IMR-90 (cell line): ENCODE results near the gene PIWIL4. TPM values are rescaled to one million over a fixed set of nuclear protein-coding genes. Genes with fewer than 3 reads are reported as not detected.

Experiments
- ATAC-seq: fragments of 200-7000 bp; cut with Tn5 transposase; 2 replicates; pipeline ENCODE4 v1.9.1; 2020; ENCODE audit warnings: low read depth, mild to moderate bottlenecking, moderate library complexity
- BruUV-seq: library from RNA; stranded (reverse); fragments of 400-500 nt; replicated peaks from 2 replicates; lab custom pipeline; 2021; lab: Mats Ljungman, UMichigan
- CTCF ChIA-PET: fragments of 300-600 bp; formaldehyde crosslinking; extraction: SDS; loops from one replicate; lab custom pipeline; 2021; ENCODE audit warnings: antibody characterized with exemption; lab: Yijun Ruan, JAX
- POLR2A ChIA-PET: fragments of 300-600 bp; sonication (Branson Sonifier 250); formaldehyde crosslinking; loops from one replicate; lab custom pipeline; 2022; ENCODE audit warnings: antibody characterized with exemption; ENCODE audit not compliant: unreplicated experiment; lab: Charles Lee
- DNase-seq: peaks from one replicate; pipeline ENCODE4 v3.0.0; 2013
- H2AFZ ChIP-seq: replicated peaks from 2 replicates; pipeline ENCODE3; 2013; ENCODE audit warnings: low read length, mild to moderate bottlenecking; ENCODE audit not compliant: poor library complexity
- H2AK5ac ChIP-seq: 2 replicates; pipeline ENCODE4 v1.6.1; 2013; ENCODE audit warnings: low read depth, low read length, inconsistent platforms
- H2AK9ac ChIP-seq: replicated peaks from 2 replicates; pipeline ENCODE3; 2013; ENCODE audit warnings: mild to moderate bottlenecking, low read depth, low read length, moderate library complexity; ENCODE audit not compliant: poor library complexity
- H2BK120ac ChIP-seq: 2 replicates; pipeline ENCODE4 v1.6.1; 2013; ENCODE audit warnings: low read depth, low read length, inconsistent platforms
- H2BK15ac ChIP-seq: 3 replicates; pipeline ENCODE4 v1.6.1; 2013; ENCODE audit warnings: low read depth, low read length, inconsistent platforms
- H2BK20ac ChIP-seq: 2 replicates; pipeline ENCODE4 v1.6.1; 2013; ENCODE audit warnings: low read depth, mild to moderate bottlenecking, inconsistent platforms, low read length, moderate library complexity
- H2BK5ac ChIP-seq: 2 replicates; pipeline ENCODE4 v1.6.1; 2013; ENCODE audit warnings: mild to moderate bottlenecking, low read depth, low read length, inconsistent platforms; ENCODE audit not compliant: poor library complexity, severe bottlenecking
- H3K14ac ChIP-seq: replicated peaks from 2 replicates; pipeline ENCODE4 v1.6.1; 2013; ENCODE audit warnings: low read depth, low read length, inconsistent platforms
- H3K18ac ChIP-seq: 2 replicates; pipeline ENCODE4 v1.6.1; 2013; ENCODE audit warnings: low read depth, low read length, control low read depth
- H3K23ac ChIP-seq: 2 replicates; pipeline ENCODE4 v1.6.1; 2013; ENCODE audit warnings: low read depth, low read length, inconsistent platforms
- H3K27ac ChIP-seq: 2 replicates; pipeline ENCODE4 v1.5.1; 2013; ENCODE audit warnings: mild to moderate bottlenecking, control low read depth, low read length; ENCODE audit not compliant: insufficient read depth
- H3K27me3 ChIP-seq: 2 replicates; pipeline ENCODE4 v1.6.1; 2013; ENCODE audit warnings: low read length; ENCODE audit not compliant: control insufficient read depth, insufficient read depth
- H3K36me3 ChIP-seq: 2 replicates; pipeline ENCODE4 v1.6.1; 2013; ENCODE audit warnings: low read length, mixed read lengths; ENCODE audit not compliant: control insufficient read depth, insufficient read depth
- H3K4ac ChIP-seq: 2 replicates; pipeline ENCODE4 v1.6.1; 2013; ENCODE audit warnings: low read depth, low read length, inconsistent platforms
- H3K4me1 ChIP-seq: 2 replicates; pipeline ENCODE4 v1.6.1; 2013; ENCODE audit warnings: low read length, mixed read lengths; ENCODE audit not compliant: control insufficient read depth, insufficient read depth
- H3K4me2 ChIP-seq: 2 replicates; pipeline ENCODE4 v1.6.1; 2013; ENCODE audit warnings: low read depth, mild to moderate bottlenecking, control low read depth, low read length, moderate library complexity
- H3K4me3 ChIP-seq: 2 replicates; pipeline ENCODE4 v1.5.1; 2013; ENCODE audit warnings: low read depth, mild to moderate bottlenecking, control low read depth, low read length, moderate library complexity; ENCODE audit not compliant: insufficient read depth
- H3K56ac ChIP-seq: 2 replicates; pipeline ENCODE4 v1.6.1; 2013; ENCODE audit warnings: low read length, inconsistent platforms; ENCODE audit not compliant: insufficient read depth; ENCODE audit errors: extremely low read depth
- H3K79me1 ChIP-seq, 2 experiments: 2 replicates each; pipeline ENCODE4 v1.6.1; 2013; ENCODE audit warnings: low read length in 2 of 2, inconsistent platforms in 1 of 2, low read depth in 1 of 2
- H3K9ac ChIP-seq: 2 replicates; pipeline ENCODE4 v1.6.1; 2013; ENCODE audit warnings: low read depth, low read length, control low read depth
- H3K9me1 ChIP-seq: 2 replicates; pipeline ENCODE4 v1.6.1; 2013; ENCODE audit warnings: low read length, inconsistent platforms; ENCODE audit not compliant: insufficient read depth
- H3K9me3 ChIP-seq: 2 replicates; pipeline ENCODE4 v1.6.1; 2013; ENCODE audit warnings: low read length; ENCODE audit not compliant: control insufficient read depth, insufficient read depth
- H4K20me1 ChIP-seq: 2 replicates; pipeline ENCODE4 v1.6.1; 2013; ENCODE audit warnings: low read length, inconsistent platforms; ENCODE audit not compliant: insufficient read depth
- H4K5ac ChIP-seq: 2 replicates; pipeline ENCODE4 v1.6.1; 2013; ENCODE audit warnings: mild to moderate bottlenecking, low read depth, low read length, control low read depth
- H4K8ac ChIP-seq, 2 experiments: 2 replicates each; pipeline ENCODE4 v1.6.1; 2013; ENCODE audit warnings: low read depth in 2 of 2, low read length in 2 of 2, control low read depth in 1 of 2, inconsistent platforms in 1 of 2
- H4K91ac ChIP-seq: 2 replicates; pipeline ENCODE4 v1.6.1; 2013; ENCODE audit warnings: low read depth, low read length, inconsistent platforms; ENCODE audit not compliant: insufficient read depth
- MXI1 ChIP-seq: IDR thresholded peaks from 2 replicates; pipeline ENCODE4 v1.6.1; 2012; ENCODE audit warnings: low read depth, mild to moderate bottlenecking, low read length, moderate library complexity, borderline replicate concordance
- NFE2L2 ChIP-seq: fragments of 150-350 bp; IDR thresholded peaks from 2 replicates; pipeline ENCODE4 v1.6.1; 2016; ENCODE audit warnings: low read depth, mild to moderate bottlenecking, low read length
- POLR2A ChIP-seq: IDR thresholded peaks from 2 replicates; pipeline ENCODE4 v1.6.1; 2012; ENCODE audit warnings: mild to moderate bottlenecking, low read depth, low read length
- WGBS, 2 experiments: methylation state at CpG; one replicate each; pipeline versions ENCODE4 v1.1.5 to v1.1.7; 2013; ENCODE audit warnings: missing lambda C conversion rate in 2 of 2; ENCODE audit not compliant: insufficient read length in 1 of 2; ENCODE audit errors: extremely low coverage in 2 of 2; 5-methylcytosine and 5-hydroxymethylcytosine counted together
- dilution Hi-C: fragments of 300-500 bp; cut with HindIII; formaldehyde crosslinking; loops from one replicate; pipeline ENCODE4 v1.14.3; 2018; ENCODE audit warnings: low sequenced_read_pairs; ENCODE audit not compliant: unreplicated experiment
- in situ Hi-C: fragments of 300-500 bp; cut with MboI; formaldehyde crosslinking; loops from 3 replicates; pipeline ENCODE4 v1.14.3; 2019; ENCODE audit warnings: low sequenced_read_pairs, inconsistent platforms, mixed read lengths
- intact Hi-C: fragments of 100-400 bp; cut with micrococcal nuclease; formaldehyde crosslinking; loops from 2 replicates; pipeline ENCODE4 v1.10.0; 2022
- polyA plus RNA-seq, 3 experiments: library from polyadenylated mRNA; depleted of rRNA; stranded (reverse); fragments of >200 nt; gene quantifications; 2 replicates each; pipeline ENCODE4 v1.2.3, GENCODE V29; 2012; ENCODE audit warnings: low replicate concordance in 1 of 3
- total RNA-seq: library from RNA; depleted of rRNA; stranded (reverse); fragments of >200 nt; gene quantifications from 2 replicates; pipeline ENCODE4 v1.2.3, GENCODE V29; 2012
- TF ChIP-seq, protein P1 (sequence below): fragments of 150-350 bp; IDR thresholded peaks from 2 replicates; pipeline ENCODE4 v1.6.1; 2017; ENCODE audit warnings: mild to moderate bottlenecking, antibody characterized with exemption, low read length, low read depth

The PIWIL4 gene
- total and polyA plus RNA-seq, 2 of the 4 experiments (the other 2 are of a cell fraction): 0.72 to 1.3 TPM

GRCh38 chr11:94584978-94585377, 17.8 kb downstream of the PIWIL4 start:
- Histone ChIP-seq H3K4me3 (no peak overlapping the region), H3K4me2 (no peak overlapping the region), H3K36me3 (no peaks in the 10 kb centered on the region), H4K91ac (no peak overlapping the region), H3K4me1 (peaks cover 2% of the 10 kb centered on the region), H3K27ac (no peak overlapping the region), H3K27me3 (peaks cover 5% of the 10 kb centered on the region; the same call in 1 of the 2 replicates), H3K18ac (no peak overlapping the region), H2BK120ac (no peak overlapping the region), H2AK9ac (no peak overlapping the region), H2AK5ac (no peak overlapping the region), H3K9me1 (no peaks in the 10 kb centered on the region), H2AFZ (no peak overlapping the region), H3K79me1 (no peaks in the 10 kb centered on the region), H3K14ac (no peak overlapping the region), H4K20me1 (no peaks in the 10 kb centered on the region), H2BK20ac (no peak overlapping the region), H2BK5ac (no peak overlapping the region), H3K9me3 (no peaks in the 10 kb centered on the region), H3K4ac (no peak overlapping the region), H3K56ac (no peak overlapping the region), H2BK15ac (no peak overlapping the region), H4K8ac (no peak overlapping the region), H3K9ac (no peak overlapping the region), H3K23ac (no peak overlapping the region), H4K5ac (no peak overlapping the region)
- CTCF ChIA-PET: no interaction called here
- ATAC-seq: no peak
- DNase-seq: no peak
- dilution Hi-C loops (no loop called here), intact Hi-C loops (no loop called here), in situ Hi-C loops (no loop called here)
- TF ChIP-seq, protein P1, sequence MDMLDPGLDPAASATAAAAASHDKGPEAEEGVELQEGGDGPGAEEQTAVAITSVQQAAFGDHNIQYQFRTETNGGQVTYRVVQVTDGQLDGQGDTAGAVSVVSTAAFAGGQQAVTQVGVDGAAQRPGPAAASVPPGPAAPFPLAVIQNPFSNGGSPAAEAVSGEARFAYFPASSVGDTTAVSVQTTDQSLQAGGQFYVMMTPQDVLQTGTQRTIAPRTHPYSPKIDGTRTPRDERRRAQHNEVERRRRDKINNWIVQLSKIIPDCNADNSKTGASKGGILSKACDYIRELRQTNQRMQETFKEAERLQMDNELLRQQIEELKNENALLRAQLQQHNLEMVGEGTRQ: no peak
- TF ChIP-seq MXI1 (no peak), POLR2A (no peak), NFE2L2 (no peak)
- 80% methylated on average over 2 of the region's 5 CpGs; no CpG with 5 or more reads in 1 of the 2 experiments for WGBS, 2 experiments
- POLR2A ChIA-PET: no interaction called here
- BruUV-seq: no TSS peak
